ENCODE data around the gene GOLGA6C.
"Not testable (repeated sequence)": the region's sequence is repeated elsewhere in the genome, so short reads cannot be mapped to it uniquely, and the experiment has no call there.

Gene GOLGA6C

GRCh38 chr15:75309711-75310110 is 51.6 kb downstream of the GOLGA6C start:
- TF ChIP-seq EZH2 (optimal IDR thresholded peaks at IDR 0.05; ENCODE audit: low read depth, low read length) (no peak), EZH2phosphoT487 (IDR thresholded peaks at IDR 0.05; ENCODE audit: low read length) (no peak), CTCF (IDR thresholded peaks at IDR 0.05; ENCODE audit: low read length) (no peak)
- Histone ChIP-seq H3K27ac (ENCODE audit: low read length) (no peak overlapping the region), H3K9ac (ENCODE audit: low read length) (no peak overlapping the region)

GRCh38 chr15:75312548-75312947 is 54.4 kb downstream of the GOLGA6C start:
- not testable (repeated sequence) for H3K27ac ChIP-seq (ENCODE audit: low read length); H3F3A ChIP-seq (ENCODE audit: insufficient read depth, low read length); H3K4me2 ChIP-seq (ENCODE audit: low read depth, low read length); H2AFZ ChIP-seq (ENCODE audit: low read length); H3K27me3 ChIP-seq (replicated peaks; ENCODE audit: insufficient read depth, low read length); H3K36me3 ChIP-seq (replicated peaks; ENCODE audit: insufficient read depth, low read length); H3K79me2 ChIP-seq (ENCODE audit: low read length); H3K4me1 ChIP-seq (ENCODE audit: low read length); H3K9ac ChIP-seq (ENCODE audit: low read length); H3K4me3 ChIP-seq (ENCODE audit: low read length); H4K20me1 ChIP-seq (ENCODE audit: insufficient read depth, low read length); H3K9me2 ChIP-seq (replicated peaks; ENCODE audit: insufficient read depth, low read length); DNase-seq; H3K9me3 ChIP-seq (replicated peaks; ENCODE audit: insufficient read depth, low read length)

More at GRCh38 chr15:75309711-75310110, 51.6 kb downstream of the GOLGA6C start:
- H2AFZ ChIP-seq (ENCODE audit: low read length): no peak overlapping the region
- no peak for DNase-seq
- H3K4me2 ChIP-seq (ENCODE audit: low read depth, low read length): no peak overlapping the region
- H3K4me1 ChIP-seq (ENCODE audit: low read length): 0 out of 2 replicates have a peak, but pooled peaks cover 4% of the 10 kb centered on the region
- no peaks in the 10 kb centered on the region for H3K9me3 ChIP-seq (replicated peaks; ENCODE audit: insufficient read depth, low read length)
- H3K36me3 ChIP-seq (replicated peaks; ENCODE audit: insufficient read depth, low read length): no peaks in the 10 kb centered on the region
- H3K79me2 ChIP-seq (ENCODE audit: low read length): no peaks in the 10 kb centered on the region
- H3K4me3 ChIP-seq (ENCODE audit: low read length): no peak overlapping the region
- H3F3A ChIP-seq (ENCODE audit: insufficient read depth, low read length): no peaks in the 10 kb centered on the region
- H3K9me2 ChIP-seq (replicated peaks; ENCODE audit: insufficient read depth, low read length): no peaks in the 10 kb centered on the region
- H3K27me3 ChIP-seq (replicated peaks; ENCODE audit: insufficient read depth, low read length): no peaks in the 10 kb centered on the region
- no peaks in the 10 kb centered on the region for H4K20me1 ChIP-seq (ENCODE audit: insufficient read depth, low read length)

GRCh38 chr15:75313116-75313845 is 55.1 kb downstream of the GOLGA6C start:
- Histone ChIP-seq H3K9me2 (replicated peaks; ENCODE audit: insufficient read depth, low read length) (no peaks in the 10 kb centered on the region), H3K4me2 (ENCODE audit: low read depth, low read length) (no peak overlapping the region), H3K4me3 (ENCODE audit: low read length) (no peak overlapping the region), H3K9me3 (replicated peaks; ENCODE audit: insufficient read depth, low read length) (no peaks in the 10 kb centered on the region), H3F3A (ENCODE audit: insufficient read depth, low read length) (no peaks in the 10 kb centered on the region), H4K20me1 (ENCODE audit: insufficient read depth, low read length) (no peaks in the 10 kb centered on the region), H3K27me3 (replicated peaks; ENCODE audit: insufficient read depth, low read length) (no peaks in the 10 kb centered on the region), H3K9ac (ENCODE audit: low read length) (no peak overlapping the region), H3K36me3 (replicated peaks; ENCODE audit: insufficient read depth, low read length) (no peaks in the 10 kb centered on the region), H3K4me1 (ENCODE audit: low read length) (no peaks in the 10 kb centered on the region), H2AFZ (ENCODE audit: low read length) (no peak overlapping the region), H3K79me2 (ENCODE audit: low read length) (no peaks in the 10 kb centered on the region), H3K27ac (ENCODE audit: low read length) (no peak overlapping the region)
- no peak for DNase-seq
- TF ChIP-seq CTCF (IDR thresholded peaks at IDR 0.05; ENCODE audit: low read length) (no peak), EZH2phosphoT487 (IDR thresholded peaks at IDR 0.05; ENCODE audit: low read length) (no peak), EZH2 (optimal IDR thresholded peaks at IDR 0.05; ENCODE audit: low read depth, low read length) (no peak)

GRCh38 chr15:75314552-75315290 is 56.6 kb downstream of the GOLGA6C start:
- Histone ChIP-seq H3K4me1 (ENCODE audit: low read length) (no peaks in the 10 kb centered on the region), H3K27ac (ENCODE audit: low read length) (no peak overlapping the region), H3K9me3 (replicated peaks; ENCODE audit: insufficient read depth, low read length) (no peaks in the 10 kb centered on the region), H3K9me2 (replicated peaks; ENCODE audit: insufficient read depth, low read length) (no peaks in the 10 kb centered on the region), H3K4me3 (ENCODE audit: low read length) (no peak overlapping the region), H3K27me3 (replicated peaks; ENCODE audit: insufficient read depth, low read length) (no peaks in the 10 kb centered on the region), H3F3A (ENCODE audit: insufficient read depth, low read length) (no peaks in the 10 kb centered on the region), H2AFZ (ENCODE audit: low read length) (no peak overlapping the region), H3K36me3 (replicated peaks; ENCODE audit: insufficient read depth, low read length) (no peaks in the 10 kb centered on the region), H3K4me2 (ENCODE audit: low read depth, low read length) (no peak overlapping the region), H3K79me2 (ENCODE audit: low read length) (no peaks in the 10 kb centered on the region), H4K20me1 (ENCODE audit: insufficient read depth, low read length) (no peaks in the 10 kb centered on the region), H3K9ac (ENCODE audit: low read length) (no peak overlapping the region)
- TF ChIP-seq CTCF (IDR thresholded peaks at IDR 0.05; ENCODE audit: low read length): no peak
- TF ChIP-seq EZH2phosphoT487 (IDR thresholded peaks at IDR 0.05; ENCODE audit: low read length): no peak
- TF ChIP-seq EZH2 (optimal IDR thresholded peaks at IDR 0.05; ENCODE audit: low read depth, low read length): no peak
- no peak for DNase-seq

- not testable (repeated sequence) for H3K36me3 ChIP-seq (replicated peaks; ENCODE audit: insufficient read depth, low read length); DNase-seq; H3K9me3 ChIP-seq (replicated peaks; ENCODE audit: insufficient read depth, low read length); H3K4me3 ChIP-seq (ENCODE audit: low read length); H3K4me1 ChIP-seq (ENCODE audit: low read length); H3K4me2 ChIP-seq (ENCODE audit: low read depth, low read length); H3K27ac ChIP-seq (ENCODE audit: low read length); H4K20me1 ChIP-seq (ENCODE audit: insufficient read depth, low read length); H3K79me2 ChIP-seq (ENCODE audit: low read length); H3K9ac ChIP-seq (ENCODE audit: low read length); H2AFZ ChIP-seq (ENCODE audit: low read length); H3K27me3 ChIP-seq (replicated peaks; ENCODE audit: insufficient read depth, low read length); H3F3A ChIP-seq (ENCODE audit: insufficient read depth, low read length); H3K9me2 ChIP-seq (replicated peaks; ENCODE audit: insufficient read depth, low read length)
Measured at GRCh38 chr15:75319231-75319897, 61.2 kb downstream of the GOLGA6C start.

Measured in MM.1S (cell line).